CD8-positive, alpha-beta memory T cell (primary cell): ENCODE data around the gene MTCH1. TPM values are rescaled to one million over a fixed set of nuclear protein-coding genes. Genes with fewer than 3 reads are reported as not detected.

ENCODE experiments used
- CTCF ChIA-PET: fragments of 350-600 bp; sonication (Branson Sonifier 250); formaldehyde crosslinking; loops from one replicate; lab custom pipeline; 2021; ENCODE audit warnings: antibody characterized with exemption; lab: Charles Lee
- POLR2A ChIA-PET: fragments of 350-600 bp; sonication (Branson Sonifier 250); formaldehyde crosslinking; loops from one replicate; lab custom pipeline; 2021; ENCODE audit warnings: antibody characterized with exemption; lab: Charles Lee
- DNase-seq, 5 donors: peaks; one replicate each; pipeline versions ENCODE4 v3.0.0 to v3.0.0-alpha.2; 2020 to 2022; ENCODE audit warnings: mixed read lengths in 1 of 5
- H3K27ac ChIP-seq: one replicate; pipeline ENCODE4 v1.7.0; 2013; ENCODE audit warnings: low read depth, mild to moderate bottlenecking, low read length, moderate library complexity
- H3K27me3 ChIP-seq: 2 replicates; pipeline ENCODE4 v1.7.0; 2013; ENCODE audit warnings: low read length, mild to moderate bottlenecking; ENCODE audit not compliant: insufficient read depth, poor library complexity, severe bottlenecking
- H3K36me3 ChIP-seq: 2 replicates; pipeline ENCODE4 v1.7.0; 2013; ENCODE audit warnings: mild to moderate bottlenecking, low read length, moderate library complexity; ENCODE audit not compliant: insufficient read depth
- H3K4me1 ChIP-seq: 2 replicates; pipeline ENCODE4 v1.7.0; 2013; ENCODE audit warnings: mild to moderate bottlenecking, low read length, moderate library complexity; ENCODE audit not compliant: insufficient read depth
- H3K4me3 ChIP-seq: 2 replicates; pipeline ENCODE4 v1.7.0; 2013; ENCODE audit warnings: mild to moderate bottlenecking, low read length
- H3K9me3 ChIP-seq: 2 replicates; pipeline ENCODE4 v1.7.0; 2013; ENCODE audit warnings: mild to moderate bottlenecking, low read length
- H3K27ac Mint-ChIP-seq, 8 donors: one replicate each; pipeline ENCODE4 v1.8.0; 2020 to 2021; ENCODE audit warnings: mixed read lengths in 8 of 8, mild to moderate bottlenecking in 6 of 8, inconsistent platforms in 3 of 8, moderate library complexity in 3 of 8
- H3K27me3 Mint-ChIP-seq, 2 donors: one replicate each; pipeline ENCODE4 v1.8.0; 2020 to 2021; ENCODE audit warnings: mixed read lengths in 2 of 2, mild to moderate bottlenecking in 1 of 2, moderate library complexity in 1 of 2
- H3K36me3 Mint-ChIP-seq, 3 donors: one replicate each; pipeline ENCODE4 v1.8.0; 2020 to 2021; ENCODE audit warnings: mixed read lengths in 3 of 3, inconsistent platforms in 1 of 3, mild to moderate bottlenecking in 1 of 3
- H3K4me1 Mint-ChIP-seq, 3 donors: one replicate each; pipeline ENCODE4 v1.8.0; 2020 to 2021; ENCODE audit warnings: mixed read lengths in 3 of 3, inconsistent platforms in 1 of 3, mild to moderate bottlenecking in 1 of 3
- H3K4me3 Mint-ChIP-seq, 7 donors: one replicate each; pipeline ENCODE4 v1.8.0; 2020 to 2021; ENCODE audit warnings: mixed read lengths in 7 of 7, mild to moderate bottlenecking in 6 of 7, moderate library complexity in 4 of 7, inconsistent platforms in 2 of 7
- H3K9me3 Mint-ChIP-seq, 5 donors: one replicate each; pipeline ENCODE4 v1.8.0; 2020 to 2022; ENCODE audit warnings: mixed read lengths in 5 of 5, mild to moderate bottlenecking in 3 of 5, moderate library complexity in 2 of 5, inconsistent platforms in 1 of 5
- polyA plus RNA-seq: library from polyadenylated mRNA; unstranded; fragments of 300-500 nt; fragmentation: Illumina TruSeq; gene quantifications from one replicate; pipeline ENCODE4 v1.2.3, GENCODE V29; 2021
- total RNA-seq, 2 experiments: library from RNA; stranded (reverse); gene quantifications; one replicate each; pipeline ENCODE4 v1.2.3, GENCODE V29; 2021

Gene MTCH1
- total and polyA plus RNA-seq, 3 experiments from 2014 or later: 81.1 to 126 (median 116) TPM

DNA sequence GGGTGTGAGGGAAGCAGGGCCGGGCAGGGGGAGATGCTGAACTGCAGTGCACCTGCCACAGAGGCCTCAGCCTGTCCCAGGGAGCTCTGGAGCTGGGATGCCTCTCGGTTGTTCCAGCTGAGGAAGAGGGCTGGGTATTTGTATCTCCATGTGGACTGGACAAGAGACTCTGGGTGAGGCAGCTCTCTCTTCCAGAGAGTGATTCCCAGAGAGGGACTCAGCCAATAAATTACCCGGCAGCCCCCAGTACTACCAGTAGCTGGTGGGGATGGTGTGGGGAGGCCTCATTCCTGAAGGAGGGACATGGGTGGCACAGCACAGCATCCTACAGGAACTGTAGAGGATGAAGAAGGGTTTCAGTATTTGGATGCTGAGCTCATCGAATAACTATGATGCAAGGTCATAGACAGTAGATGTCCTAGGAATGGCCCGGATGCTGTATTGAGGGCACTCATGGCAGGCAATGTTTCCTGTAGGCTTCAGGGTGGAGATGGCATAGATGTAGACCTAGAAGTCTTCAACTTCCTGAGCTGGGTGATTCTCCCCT, 20.9 kb upstream of the MTCH1 start:
- H3K4me3 Mint-ChIP-seq: peak overlapping the region in 4 of 7 donors; percentile 65 to 80 (median 78)
- peak overlapping the region in 6 of 8 donors; percentile 58 to 96 (median 82) for H3K27ac Mint-ChIP-seq
- H3K9me3 Mint-ChIP-seq: no peaks in the 10 kb centered on the region
- Histone ChIP-seq H3K4me1 (peaks cover 16% of the 10 kb centered on the region), H3K9me3 (no peaks in the 10 kb centered on the region), H3K4me3 (no peak overlapping the region), H3K36me3 (no peaks in the 10 kb centered on the region), H3K27me3 (no peaks in the 10 kb centered on the region), H3K27ac (no peak overlapping the region)
- ChIA-PET POLR2A (interaction anchor here (0.6 to 1.2 kb wide), 3 partner anchors 11 to 164 kb away, joined by 3 to 4 read pairs (median 4); no protein-coding TSS in a partner anchor), CTCF (interaction anchor here (1.0 to 3.3 kb wide), 8 partner anchors 11 to 203 kb away, joined by 3 to 21 read pairs (median 5); no protein-coding TSS in a partner anchor)
- H3K27me3 Mint-ChIP-seq: no peaks in the 10 kb centered on the region
- H3K36me3 Mint-ChIP-seq: no peaks in the 10 kb centered on the region
- peaks cover 9 to 29% (median 14%) of the 10 kb centered on the region in 3 donors for H3K4me1 Mint-ChIP-seq
- no peak for DNase-seq

DNA sequence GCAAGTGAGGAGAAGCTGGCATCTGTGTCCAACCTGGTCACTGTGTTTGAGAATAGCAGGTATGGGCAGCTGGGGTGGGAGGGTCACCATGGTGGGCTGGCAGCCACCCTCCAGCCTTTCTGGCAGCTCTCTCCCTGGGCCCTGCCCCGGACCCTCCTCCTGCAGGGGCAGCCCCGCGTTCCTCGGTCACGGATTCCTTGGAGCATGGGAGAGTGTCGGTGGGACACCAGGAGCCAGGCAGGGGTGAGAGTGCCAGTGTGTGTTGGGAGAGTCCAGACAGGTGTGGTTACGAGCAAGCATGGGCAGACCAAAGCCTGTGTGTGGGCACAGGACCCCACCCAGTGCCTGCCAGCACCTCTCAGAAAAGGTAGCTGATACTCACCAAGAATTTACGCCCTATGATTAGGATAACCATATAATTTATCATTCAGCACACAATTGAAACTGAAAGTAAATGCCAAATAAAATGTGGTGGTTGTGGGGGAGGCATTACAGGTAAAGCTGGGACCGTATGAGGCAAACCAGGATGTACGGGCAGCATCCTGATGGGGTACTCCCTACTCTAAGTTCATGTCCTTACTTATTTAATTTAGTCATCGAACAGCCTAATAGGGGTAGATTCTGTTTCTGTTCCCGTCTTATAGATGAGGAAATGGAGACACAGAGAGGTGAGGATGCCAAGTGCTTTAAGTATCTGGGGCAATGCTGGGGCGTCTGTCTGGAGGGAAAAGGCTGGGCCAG, 20.0 kb upstream of the MTCH1 start:
- H3K27ac ChIP-seq: no peak overlapping the region
- H3K36me3 ChIP-seq: no peaks in the 10 kb centered on the region
- no peaks in the 10 kb centered on the region for H3K27me3 Mint-ChIP-seq
- H3K36me3 Mint-ChIP-seq: no peaks in the 10 kb centered on the region
- no peaks in the 10 kb centered on the region for H3K9me3 ChIP-seq
- peaks cover 9 to 29% (median 14%) of the 10 kb centered on the region in 3 donors for H3K4me1 Mint-ChIP-seq
- peaks cover 16% of the 10 kb centered on the region for H3K4me1 ChIP-seq
- ChIA-PET CTCF (interaction anchor here (1.0 to 3.3 kb wide), 8 partner anchors 12 to 204 kb away, joined by 3 to 21 read pairs (median 5); no protein-coding TSS in a partner anchor), POLR2A (interaction anchor here (0.8 to 1.1 kb wide), 2 partner anchors 20 to 165 kb away, joined by 3 to 4 read pairs; partner anchors contain the start of gene MTCH1)
- no peak overlapping the region for H3K4me3 ChIP-seq
- no peak for DNase-seq
- H3K27me3 ChIP-seq: no peaks in the 10 kb centered on the region
- H3K4me3 Mint-ChIP-seq: peak overlapping the region in 6 of 7 donors; percentile 53 to 80 (median 74)
- no peaks in the 10 kb centered on the region for H3K9me3 Mint-ChIP-seq
- peak overlapping the region in 7 of 8 donors; percentile 58 to 96 (median 79) for H3K27ac Mint-ChIP-seq

DNA sequence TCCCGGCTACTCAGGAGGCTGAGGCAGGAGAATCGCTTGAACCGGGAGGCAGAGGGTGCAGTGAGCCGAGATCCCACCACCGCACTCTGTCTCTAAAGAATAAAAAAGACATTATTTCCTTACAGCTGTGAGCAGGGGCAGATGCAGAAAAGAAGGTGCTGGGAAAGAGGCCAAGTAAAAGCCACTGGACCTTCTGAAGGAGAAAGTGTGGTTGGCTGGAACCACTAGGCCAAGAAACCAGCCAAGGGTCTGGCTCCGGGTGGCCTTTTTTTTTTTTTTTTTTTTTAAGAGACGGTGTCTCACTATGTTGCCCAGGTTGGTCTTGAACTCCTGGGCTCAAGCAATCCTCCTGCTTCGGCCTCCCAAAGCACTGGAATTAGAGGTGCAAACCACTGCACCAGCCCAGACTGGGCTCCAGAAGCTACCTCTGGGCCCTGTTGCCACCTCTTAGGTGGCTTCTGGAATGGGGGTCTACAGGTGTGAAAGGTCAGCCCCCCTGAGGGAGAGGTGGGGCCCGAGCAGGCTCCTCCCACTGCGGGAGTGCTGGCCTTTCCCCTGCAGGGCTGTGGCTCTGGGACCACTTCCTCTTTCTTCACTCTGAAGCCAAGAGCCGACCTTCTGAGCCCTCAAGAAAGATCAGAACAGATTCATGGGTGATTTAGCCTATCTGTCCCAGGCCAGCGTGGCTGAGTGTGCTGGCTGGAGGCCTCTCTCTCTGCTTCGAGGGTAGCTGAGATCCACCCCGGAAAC, 19.2 kb upstream of the MTCH1 start, which contains the start of gene FGD2:
TSS of gene FGD2 (plus strand) at position 595 of the 750 bp plus-strand sequence. CDS start 163 bp downstream, outside the sequence.
- Histone ChIP-seq H3K36me3 (no peaks in the 10 kb centered on the region), H3K27me3 (no peaks in the 10 kb centered on the region), H3K9me3 (no peaks in the 10 kb centered on the region), H3K27ac (no peak within 1 kb of the TSS), H3K4me3 (no peak within 1 kb of the TSS), H3K4me1 (peaks cover 16% of the 10 kb centered on the region)
- Mint-ChIP-seq H3K4me1 (peaks cover 9 to 29% (median 14%) of the 10 kb centered on the region in 3 donors), H3K4me3 (peak within 1 kb of the TSS in 6 of 7 donors; percentile 53 to 80 (median 74)), H3K9me3 (no peaks in the 10 kb centered on the region), H3K36me3 (no peaks in the 10 kb centered on the region), H3K27ac (peak within 1 kb of the TSS in 7 of 8 donors; percentile 58 to 96 (median 79)), H3K27me3 (no peaks in the 10 kb centered on the region)
- ChIA-PET POLR2A (interaction anchor here (0.8 to 1.1 kb wide), 2 partner anchors 19 to 166 kb away, joined by 3 to 4 read pairs; partner anchors contain the start of gene MTCH1), CTCF (interaction anchor here (1.1 to 3.3 kb wide), 5 partner anchors 13 to 205 kb away, joined by 3 to 21 read pairs (median 6); no protein-coding TSS in a partner anchor)
- no peak for DNase-seq

DNA sequence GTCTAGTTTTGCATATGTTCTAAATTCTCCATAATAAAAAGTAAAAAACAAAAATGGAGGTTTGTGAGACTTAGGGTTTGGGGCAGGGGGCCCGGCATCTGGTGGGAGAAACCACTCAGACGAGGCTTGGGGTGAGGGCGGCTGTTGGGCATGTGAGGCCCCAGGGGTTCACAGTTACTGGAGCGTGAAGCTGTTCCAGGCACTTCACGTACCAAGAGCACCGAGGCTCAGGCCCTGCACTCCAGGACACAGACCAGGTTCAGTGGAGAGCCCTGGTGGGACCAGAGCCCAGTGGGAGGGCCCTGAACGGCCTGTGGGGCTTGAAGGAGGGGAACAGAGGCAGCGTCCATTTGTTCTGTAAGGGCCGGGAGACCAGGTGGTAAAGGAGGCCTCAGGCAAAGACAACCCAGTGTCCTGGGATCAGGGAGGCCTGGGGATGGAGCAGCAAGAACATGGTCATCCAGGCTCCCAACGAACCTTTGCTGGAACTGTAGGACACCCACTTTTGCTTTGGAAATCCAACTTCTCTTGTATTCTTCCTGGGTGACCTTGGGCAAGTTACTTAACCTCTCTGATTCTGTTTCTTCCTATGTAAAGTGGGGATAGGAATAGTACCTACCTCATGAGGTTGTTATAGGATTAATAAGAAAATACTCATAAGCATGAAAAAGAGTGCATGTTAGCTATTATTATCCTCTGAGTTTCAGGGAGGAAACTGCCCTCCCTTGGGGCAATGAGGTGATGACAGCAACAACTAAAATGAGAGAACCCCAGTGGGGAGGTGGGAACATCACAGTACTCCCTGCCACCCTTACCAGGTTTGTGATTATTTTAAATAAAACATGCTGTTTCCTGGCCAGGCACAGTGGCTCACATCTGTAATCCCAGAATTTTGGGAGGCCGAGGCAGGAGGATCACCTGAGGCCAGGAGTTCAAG, 18.3 kb upstream of the MTCH1 start:
- POLR2A ChIA-PET: no interaction called here
- peak overlapping the region in 3 of 8 donors; percentile 19 to 93 (median 54) for H3K27ac Mint-ChIP-seq
- no peak for DNase-seq
- Histone ChIP-seq H3K4me1 (peaks cover 16% of the 10 kb centered on the region), H3K27ac (no peak overlapping the region), H3K27me3 (no peaks in the 10 kb centered on the region), H3K36me3 (no peaks in the 10 kb centered on the region), H3K9me3 (no peaks in the 10 kb centered on the region), H3K4me3 (no peak overlapping the region)
- no peaks in the 10 kb centered on the region for H3K27me3 Mint-ChIP-seq
- H3K9me3 Mint-ChIP-seq: no peaks in the 10 kb centered on the region
- H3K36me3 Mint-ChIP-seq: no peaks in the 10 kb centered on the region
- CTCF ChIA-PET: no interaction called here
- no peak overlapping the region for H3K4me3 Mint-ChIP-seq
- peaks cover 9 to 29% (median 14%) of the 10 kb centered on the region in 3 donors for H3K4me1 Mint-ChIP-seq

DNA sequence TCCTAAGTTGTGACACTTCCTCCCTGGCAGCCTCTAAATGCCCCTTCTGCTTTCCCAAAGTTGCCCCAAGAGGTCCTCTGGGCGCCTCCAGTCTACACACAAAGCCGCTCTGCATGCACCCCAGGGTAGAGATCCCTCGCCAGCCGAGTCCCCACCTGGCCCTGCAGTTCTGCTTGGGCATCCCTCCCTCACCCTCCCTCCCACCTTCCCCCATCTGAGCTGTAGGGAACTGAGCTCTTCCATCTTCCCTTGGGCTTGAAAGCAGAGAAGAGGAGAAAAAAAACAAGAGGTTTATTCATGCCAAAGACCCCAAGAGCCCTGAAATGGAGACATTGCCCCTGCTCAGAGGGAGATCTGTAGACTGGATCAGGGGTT, 13.7 kb upstream of the MTCH1 start:
- DNase-seq: no peak
- ChIA-PET CTCF (no interaction called here), POLR2A (no interaction called here)
- no peaks in the 10 kb centered on the region for H3K36me3 Mint-ChIP-seq
- Histone ChIP-seq H3K27me3 (no peaks in the 10 kb centered on the region), H3K4me3 (no peak overlapping the region), H3K9me3 (no peaks in the 10 kb centered on the region), H3K4me1 (no peaks in the 10 kb centered on the region), H3K36me3 (no peaks in the 10 kb centered on the region), H3K27ac (no peak overlapping the region)
- H3K27me3 Mint-ChIP-seq: peaks cover 0 to 5% of the 10 kb centered on the region in 2 donors
- no peak overlapping the region for H3K27ac Mint-ChIP-seq
- H3K4me3 Mint-ChIP-seq: no peak overlapping the region
- H3K9me3 Mint-ChIP-seq: no peaks in the 10 kb centered on the region
- H3K4me1 Mint-ChIP-seq: no peaks in the 10 kb centered on the region

DNA sequence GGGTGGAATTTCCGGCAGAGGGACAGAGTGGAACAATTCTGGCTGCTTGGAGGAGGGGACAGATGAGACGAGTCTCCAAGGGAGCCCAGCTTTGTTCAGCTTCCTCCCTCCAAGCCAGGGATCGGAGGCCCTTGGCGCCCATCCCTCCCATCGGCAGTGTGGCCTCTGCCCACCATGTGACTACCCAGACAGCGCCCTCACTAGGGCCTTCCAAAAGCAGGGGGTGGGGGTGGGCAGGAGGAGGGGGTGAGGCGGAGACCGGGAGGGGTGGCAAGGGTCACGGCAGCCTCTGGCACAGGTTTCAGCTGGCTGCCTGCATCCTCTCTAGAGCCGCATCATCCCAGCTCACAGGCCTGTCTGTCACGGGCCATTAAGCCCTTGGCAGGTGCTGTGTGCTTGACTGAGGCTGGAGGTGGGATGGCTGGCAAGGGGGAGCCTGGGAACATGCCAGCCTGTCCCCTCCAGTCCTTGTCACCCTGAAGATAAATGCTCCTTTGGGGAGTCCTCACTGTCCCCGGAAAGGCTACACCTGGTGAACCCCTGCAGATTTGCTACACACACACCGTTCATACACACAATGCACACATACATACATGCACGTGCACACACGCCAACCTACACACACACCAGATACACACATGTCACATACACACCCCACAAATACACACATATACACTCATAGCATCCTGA, 13.2 kb upstream of the MTCH1 start:
- Histone ChIP-seq H3K27ac (no peak overlapping the region), H3K36me3 (no peaks in the 10 kb centered on the region), H3K4me3 (no peak overlapping the region), H3K27me3 (no peaks in the 10 kb centered on the region), H3K9me3 (no peaks in the 10 kb centered on the region), H3K4me1 (no peaks in the 10 kb centered on the region)
- ChIA-PET CTCF (no interaction called here), POLR2A (no interaction called here)
- Mint-ChIP-seq H3K36me3 (no peaks in the 10 kb centered on the region), H3K27ac (peak overlapping the region in 1 of 8 donors; percentile 39), H3K9me3 (no peaks in the 10 kb centered on the region), H3K4me1 (no peaks in the 10 kb centered on the region), H3K4me3 (no peak overlapping the region), H3K27me3 (peaks cover 0 to 5% of the 10 kb centered on the region in 2 donors)
- DNase-seq: no peak

DNA sequence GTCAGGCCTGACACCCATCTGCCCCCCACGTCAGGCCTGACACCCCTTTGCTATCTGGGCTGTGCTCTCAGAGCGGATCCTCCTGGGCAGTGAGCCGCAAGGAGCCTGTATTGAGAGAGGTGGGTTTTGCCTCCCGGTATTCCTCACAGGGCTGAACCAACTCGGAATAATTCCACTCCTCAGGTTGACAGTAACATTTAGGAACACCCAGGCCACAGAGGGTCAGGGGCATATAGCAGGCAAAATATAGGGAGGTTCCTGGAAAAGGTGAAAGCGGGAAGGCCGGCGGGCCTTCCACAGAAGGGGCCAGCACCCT, 12.7 kb upstream of the MTCH1 start:
- Histone ChIP-seq H3K4me3 (no peak overlapping the region), H3K27ac (no peak overlapping the region), H3K9me3 (no peaks in the 10 kb centered on the region), H3K4me1 (no peaks in the 10 kb centered on the region), H3K27me3 (no peaks in the 10 kb centered on the region), H3K36me3 (no peaks in the 10 kb centered on the region)
- peaks cover 0 to 5% of the 10 kb centered on the region in 2 donors for H3K27me3 Mint-ChIP-seq
- no peaks in the 10 kb centered on the region for H3K9me3 Mint-ChIP-seq
- POLR2A ChIA-PET: no interaction called here
- no peaks in the 10 kb centered on the region for H3K4me1 Mint-ChIP-seq
- H3K36me3 Mint-ChIP-seq: no peaks in the 10 kb centered on the region
- no peak for DNase-seq
- CTCF ChIA-PET: no interaction called here
- H3K27ac Mint-ChIP-seq: peak overlapping the region in 2 of 8 donors; percentile 11 to 37
- H3K4me3 Mint-ChIP-seq: no peak overlapping the region
